Astrocyte (in vitro differentiated cells and primary cell): ENCODE data around the gene IGF2BP2. TPM values are rescaled to one million over a fixed set of nuclear protein-coding genes. Genes with fewer than 3 reads are reported as not detected.
A peak's percentile ranks its signal among the peaks of the same experiment; 100 is the strongest.

Experiments
- DNase-seq: peaks from one replicate; pipeline ENCODE4 v3.0.0-alpha.2; 2010; ENCODE audit warnings: low read depth
- FAIRE-seq: peaks from 2 replicates; lab custom pipeline; 2011; peaks lifted over from hg19 to GRCh38; lab: Jason Lieb, UNC
- H2AFZ ChIP-seq: 2 replicates; pipeline ENCODE4 v1.6.0; 2012; ENCODE audit warnings: low read depth, low read length, inconsistent platforms
- H3K27ac ChIP-seq: 2 replicates; pipeline ENCODE4 v1.5.1; 2011; ENCODE audit warnings: low read depth, low read length, inconsistent platforms
- H3K27me3 ChIP-seq: 2 replicates; pipeline ENCODE4 v1.6.0; 2011; ENCODE audit warnings: low read length, inconsistent platforms; ENCODE audit not compliant: insufficient read depth
- H3K36me3 ChIP-seq: 2 replicates; pipeline ENCODE4 v1.5.1; 2011; ENCODE audit warnings: low read length, inconsistent platforms; ENCODE audit not compliant: insufficient read depth
- H3K4me1 ChIP-seq: 2 replicates; pipeline ENCODE4 v1.5.1; 2011; ENCODE audit warnings: low read length, inconsistent platforms; ENCODE audit not compliant: insufficient read depth
- H3K4me2 ChIP-seq: 2 replicates; pipeline ENCODE4 v1.6.0; 2012; ENCODE audit warnings: low read length, inconsistent platforms
- H3K4me3 ChIP-seq: 2 replicates; pipeline ENCODE4 v1.5.1; 2011; ENCODE audit warnings: low read depth, mild to moderate bottlenecking, low read length, inconsistent platforms; ENCODE audit not compliant: insufficient read depth
- H3K79me2 ChIP-seq: 2 replicates; pipeline ENCODE4 v1.6.0; 2012; ENCODE audit warnings: mild to moderate bottlenecking, low read length, inconsistent platforms; ENCODE audit not compliant: insufficient read depth
- H3K9ac ChIP-seq: 2 replicates; pipeline ENCODE4 v1.6.0; 2012; ENCODE audit warnings: mild to moderate bottlenecking, low read length, inconsistent platforms
- H3K9me3 ChIP-seq: 2 replicates; pipeline ENCODE4 v1.5.1; 2012; ENCODE audit warnings: low read depth, mild to moderate bottlenecking, low read length, inconsistent platforms; ENCODE audit not compliant: insufficient read depth
- H4K20me1 ChIP-seq: 2 replicates; pipeline ENCODE4 v1.6.0; 2012; ENCODE audit warnings: low read length, inconsistent platforms; ENCODE audit not compliant: insufficient read depth
- H3K27ac Mint-ChIP-seq: one replicate; pipeline ENCODE4 v1.8.0; 2021; ENCODE audit warnings: mild to moderate bottlenecking, mixed read lengths; ENCODE audit not compliant: unreplicated experiment
- H3K27me3 Mint-ChIP-seq: one replicate; pipeline ENCODE4 v1.8.0; 2021; ENCODE audit warnings: low read depth, mixed read lengths; ENCODE audit not compliant: unreplicated experiment
- H3K36me3 Mint-ChIP-seq: one replicate; pipeline ENCODE4 v1.8.0; 2021; ENCODE audit warnings: low read depth, mixed read lengths; ENCODE audit not compliant: unreplicated experiment
- H3K4me1 Mint-ChIP-seq: one replicate; pipeline ENCODE4 v1.8.0; 2021; ENCODE audit warnings: low read depth, mixed read lengths; ENCODE audit not compliant: unreplicated experiment
- H3K4me3 Mint-ChIP-seq: one replicate; pipeline ENCODE4 v1.8.0; 2021; ENCODE audit warnings: mild to moderate bottlenecking, moderate library complexity, mixed read lengths; ENCODE audit not compliant: unreplicated experiment
- H3K9me3 Mint-ChIP-seq: one replicate; pipeline ENCODE4 v1.8.0; 2021; ENCODE audit warnings: mild to moderate bottlenecking, mixed read lengths; ENCODE audit not compliant: unreplicated experiment
- CTCF ChIP-seq: IDR thresholded peaks from 2 replicates; pipeline ENCODE4 v1.5.1; 2011; ENCODE audit warnings: low read depth, mild to moderate bottlenecking, inconsistent platforms, low read length, moderate library complexity; ENCODE audit not compliant: insufficient read depth
- EZH2 ChIP-seq: IDR thresholded peaks from 2 replicates; pipeline ENCODE4 v1.6.1; 2012; ENCODE audit warnings: mild to moderate bottlenecking, low read length, inconsistent platforms; ENCODE audit not compliant: insufficient read depth
- total RNA-seq: library from RNA; stranded (reverse); gene quantifications from 2 replicates; pipeline ENCODE4 v1.2.1, GENCODE V29; 2021

Gene IGF2BP2
- total RNA-seq, 1 donor from 2014 or later = 162 TPM

- DNase-seq (no peak), FAIRE-seq (no peak)
- Histone ChIP-seq H3K9me3 (no peaks in the 10 kb centered on the region), H3K27ac (no peak overlapping the region), H3K79me2 (peaks cover 36% of the 10 kb centered on the region), H3K36me3 (no peaks in the 10 kb centered on the region), H3K4me1 (peaks cover 6% of the 10 kb centered on the region), H3K4me3 (no peak overlapping the region), H4K20me1 (peaks cover 10% of the 10 kb centered on the region), H2AFZ (no peak overlapping the region), H3K4me2 (no peak overlapping the region), H3K27me3 (no peaks in the 10 kb centered on the region), H3K9ac (no peak overlapping the region)
- Mint-ChIP-seq H3K4me1 (peaks cover 12% of the 10 kb centered on the region), H3K27ac (no peak overlapping the region), H3K9me3 (peaks cover 6% of the 10 kb centered on the region), H3K4me3 (peak overlapping the region; percentile 93), H3K36me3 (peaks cover 37% of the 10 kb centered on the region), H3K27me3 (no peaks in the 10 kb centered on the region)
- TF ChIP-seq EZH2 = no peak
- TF ChIP-seq CTCF = no peak
Measured at GRCh38 chr3:185827595-185828344, 2.9 kb upstream of the IGF2BP2 start.

- Histone ChIP-seq H3K9me3 (no peaks in the 10 kb centered on the region), H3K36me3 (no peaks in the 10 kb centered on the region), H3K4me1 (peaks cover 16% of the 10 kb centered on the region), H3K4me2 (peak overlapping the region; percentile 86), H3K4me3 (peak overlapping the region; percentile 69), H3K27me3 (no peaks in the 10 kb centered on the region), H3K79me2 (peaks cover 55% of the 10 kb centered on the region), H3K9ac (peak overlapping the region; percentile 83), H4K20me1 (peaks cover 10% of the 10 kb centered on the region), H2AFZ (peak overlapping the region; percentile 79), H3K27ac (peak overlapping the region; percentile 64)
- Mint-ChIP-seq H3K9me3 (peaks cover 6% of the 10 kb centered on the region), H3K36me3 (peaks cover 33% of the 10 kb centered on the region), H3K4me1 (peaks cover 12% of the 10 kb centered on the region), H3K4me3 (peak overlapping the region; percentile 93), H3K27me3 (no peaks in the 10 kb centered on the region), H3K27ac (peak overlapping the region; percentile 96)
- TF ChIP-seq CTCF (no peak), EZH2 (no peak)
- DNase-seq (no peak), FAIRE-seq (no peak)
Measured at GRCh38 chr3:185825639-185826481, 1.0 kb upstream of the IGF2BP2 start.
